PC-3 (cell line): Measurements from ENCODE around the gene ZNF101.

ENCODE experiments used
- EZH2phosphoT487 ChIP-seq: fragments of 300-600 bp; sonication (generic); IDR thresholded peaks from 2 replicates; pipeline ENCODE4 v1.6.1; 2018; ENCODE audit warnings: mild to moderate bottlenecking, antibody characterized with exemption, low read length, borderline replicate concordance
- TF ChIP-seq, protein P1 (sequence below): fragments of 300-600 bp; sonication (generic); conservative IDR thresholded peaks from 2 replicates; pipeline ENCODE4 v1.5.1; 2017; ENCODE audit warnings: antibody characterized with exemption, low read depth, mild to moderate bottlenecking, low read length

DNA sequence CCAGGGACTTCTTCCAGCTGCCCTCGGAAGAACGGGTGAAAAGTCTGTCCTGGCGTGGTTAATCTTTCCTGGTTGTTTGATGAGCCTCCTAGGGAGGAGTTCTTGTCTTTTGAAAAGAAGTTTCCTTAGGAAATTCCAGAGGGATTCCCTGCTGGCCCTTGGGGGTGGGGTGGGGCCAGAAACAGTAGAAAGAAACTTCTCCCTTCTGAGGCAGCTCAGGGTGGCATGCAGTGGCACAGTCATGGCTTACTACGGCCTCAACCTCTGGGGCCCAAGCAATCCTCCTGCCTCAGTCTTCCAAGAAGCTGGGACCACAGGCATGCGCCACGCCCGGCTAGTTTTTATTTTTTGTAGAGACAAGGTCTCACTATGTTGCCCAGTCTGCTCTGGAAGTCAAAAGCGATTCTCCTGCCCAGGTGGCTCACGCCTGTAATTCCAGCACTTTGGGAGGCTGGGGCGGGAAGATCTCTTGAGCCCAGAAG is 1.5 kb downstream of the ZNF101 start:
- TF ChIP-seq, protein P1, sequence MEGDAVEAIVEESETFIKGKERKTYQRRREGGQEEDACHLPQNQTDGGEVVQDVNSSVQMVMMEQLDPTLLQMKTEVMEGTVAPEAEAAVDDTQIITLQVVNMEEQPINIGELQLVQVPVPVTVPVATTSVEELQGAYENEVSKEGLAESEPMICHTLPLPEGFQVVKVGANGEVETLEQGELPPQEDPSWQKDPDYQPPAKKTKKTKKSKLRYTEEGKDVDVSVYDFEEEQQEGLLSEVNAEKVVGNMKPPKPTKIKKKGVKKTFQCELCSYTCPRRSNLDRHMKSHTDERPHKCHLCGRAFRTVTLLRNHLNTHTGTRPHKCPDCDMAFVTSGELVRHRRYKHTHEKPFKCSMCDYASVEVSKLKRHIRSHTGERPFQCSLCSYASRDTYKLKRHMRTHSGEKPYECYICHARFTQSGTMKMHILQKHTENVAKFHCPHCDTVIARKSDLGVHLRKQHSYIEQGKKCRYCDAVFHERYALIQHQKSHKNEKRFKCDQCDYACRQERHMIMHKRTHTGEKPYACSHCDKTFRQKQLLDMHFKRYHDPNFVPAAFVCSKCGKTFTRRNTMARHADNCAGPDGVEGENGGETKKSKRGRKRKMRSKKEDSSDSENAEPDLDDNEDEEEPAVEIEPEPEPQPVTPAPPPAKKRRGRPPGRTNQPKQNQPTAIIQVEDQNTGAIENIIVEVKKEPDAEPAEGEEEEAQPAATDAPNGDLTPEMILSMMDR, result no peak
- no peak for TF ChIP-seq EZH2phosphoT487
